GM10266 (cell line): ENCODE measurements around the gene THSD4.

ENCODE experiments used
- DNase-seq: peaks from one replicate; pipeline ENCODE4 v3.0.0; 2012; ENCODE audit errors: extremely low spot score
- TF ChIP-seq, protein P1 (sequence below): IDR thresholded peaks from 2 replicates; pipeline ENCODE4 v1.5.1; 2012; ENCODE audit warnings: mild to moderate bottlenecking, low read depth; ENCODE audit not compliant: control insufficient read depth, insufficient read depth; ENCODE audit errors: missing control alignments

Gene THSD4

DNA sequence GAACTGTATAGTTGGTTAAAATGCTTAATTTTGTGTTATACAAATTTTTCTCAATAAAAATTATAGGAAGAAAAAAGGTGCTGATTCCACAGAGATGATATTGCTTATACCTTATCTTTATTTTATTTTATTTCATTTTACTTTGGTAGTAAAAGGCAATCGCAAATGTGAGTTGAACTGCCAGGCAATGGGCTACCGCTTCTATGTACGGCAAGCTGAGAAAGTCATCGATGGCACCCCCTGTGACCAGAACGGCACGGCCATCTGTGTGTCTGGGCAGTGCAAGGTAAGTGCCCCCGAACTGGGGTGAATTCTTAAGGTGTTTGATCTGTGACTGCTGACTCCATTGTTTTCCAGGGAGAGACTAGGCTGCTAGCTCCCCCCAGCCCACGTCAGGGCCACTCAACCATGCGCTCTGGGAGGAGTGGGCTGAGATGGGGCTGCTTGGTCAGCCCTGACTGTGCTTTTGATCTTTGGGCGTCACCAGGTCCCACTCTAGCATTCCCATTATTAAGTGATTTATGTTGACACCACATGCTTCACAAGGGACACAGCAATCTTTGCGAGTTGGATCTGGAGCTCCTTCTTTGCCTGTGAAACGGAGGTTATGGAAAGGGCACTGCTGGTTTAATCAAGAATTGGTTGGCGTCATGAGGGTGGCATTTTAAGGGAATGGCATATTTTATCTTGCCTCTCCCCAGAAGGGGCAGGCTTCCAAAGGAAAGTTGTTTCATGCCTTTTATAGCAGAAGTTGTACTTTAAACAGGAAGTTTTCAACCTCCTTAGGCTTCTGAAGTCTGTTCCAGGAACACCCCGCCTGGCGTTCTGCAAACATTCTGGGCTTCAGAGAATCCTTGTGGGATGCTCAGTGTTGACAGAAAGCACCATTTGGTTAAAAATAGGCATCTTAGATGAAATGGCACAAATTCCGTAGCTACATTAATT, 296.5 kb downstream of the THSD4 start:
- DNase-seq = no peak
- TF ChIP-seq, protein P1, sequence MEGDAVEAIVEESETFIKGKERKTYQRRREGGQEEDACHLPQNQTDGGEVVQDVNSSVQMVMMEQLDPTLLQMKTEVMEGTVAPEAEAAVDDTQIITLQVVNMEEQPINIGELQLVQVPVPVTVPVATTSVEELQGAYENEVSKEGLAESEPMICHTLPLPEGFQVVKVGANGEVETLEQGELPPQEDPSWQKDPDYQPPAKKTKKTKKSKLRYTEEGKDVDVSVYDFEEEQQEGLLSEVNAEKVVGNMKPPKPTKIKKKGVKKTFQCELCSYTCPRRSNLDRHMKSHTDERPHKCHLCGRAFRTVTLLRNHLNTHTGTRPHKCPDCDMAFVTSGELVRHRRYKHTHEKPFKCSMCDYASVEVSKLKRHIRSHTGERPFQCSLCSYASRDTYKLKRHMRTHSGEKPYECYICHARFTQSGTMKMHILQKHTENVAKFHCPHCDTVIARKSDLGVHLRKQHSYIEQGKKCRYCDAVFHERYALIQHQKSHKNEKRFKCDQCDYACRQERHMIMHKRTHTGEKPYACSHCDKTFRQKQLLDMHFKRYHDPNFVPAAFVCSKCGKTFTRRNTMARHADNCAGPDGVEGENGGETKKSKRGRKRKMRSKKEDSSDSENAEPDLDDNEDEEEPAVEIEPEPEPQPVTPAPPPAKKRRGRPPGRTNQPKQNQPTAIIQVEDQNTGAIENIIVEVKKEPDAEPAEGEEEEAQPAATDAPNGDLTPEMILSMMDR = no peak

GRCh38 chr15:71413419-71413818, 298.1 kb downstream of the THSD4 start:
- TF ChIP-seq, protein P1 = no peak
- no peak for DNase-seq

DNA sequence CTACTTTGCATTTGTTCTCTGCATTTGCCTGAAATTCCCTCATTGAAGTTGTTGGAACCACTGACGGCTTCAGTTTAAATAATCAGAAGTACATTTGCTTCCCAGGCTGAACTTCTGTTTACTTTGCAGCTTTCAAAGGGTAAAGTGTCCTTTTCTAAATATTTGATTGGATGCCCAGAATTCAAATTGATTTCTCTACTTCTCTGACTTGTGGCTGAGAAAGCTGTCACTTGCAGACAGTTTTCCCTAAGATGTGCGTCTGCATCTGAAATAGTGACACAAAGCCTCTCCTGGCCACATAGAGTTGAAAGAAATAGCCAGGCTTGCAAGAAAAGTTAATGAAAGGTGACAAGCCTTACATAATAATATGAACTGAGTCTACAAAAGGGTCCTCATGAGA, 299.6 kb downstream of the THSD4 start:
- DNase-seq = no peak
- TF ChIP-seq, protein P1 = no peak

DNA sequence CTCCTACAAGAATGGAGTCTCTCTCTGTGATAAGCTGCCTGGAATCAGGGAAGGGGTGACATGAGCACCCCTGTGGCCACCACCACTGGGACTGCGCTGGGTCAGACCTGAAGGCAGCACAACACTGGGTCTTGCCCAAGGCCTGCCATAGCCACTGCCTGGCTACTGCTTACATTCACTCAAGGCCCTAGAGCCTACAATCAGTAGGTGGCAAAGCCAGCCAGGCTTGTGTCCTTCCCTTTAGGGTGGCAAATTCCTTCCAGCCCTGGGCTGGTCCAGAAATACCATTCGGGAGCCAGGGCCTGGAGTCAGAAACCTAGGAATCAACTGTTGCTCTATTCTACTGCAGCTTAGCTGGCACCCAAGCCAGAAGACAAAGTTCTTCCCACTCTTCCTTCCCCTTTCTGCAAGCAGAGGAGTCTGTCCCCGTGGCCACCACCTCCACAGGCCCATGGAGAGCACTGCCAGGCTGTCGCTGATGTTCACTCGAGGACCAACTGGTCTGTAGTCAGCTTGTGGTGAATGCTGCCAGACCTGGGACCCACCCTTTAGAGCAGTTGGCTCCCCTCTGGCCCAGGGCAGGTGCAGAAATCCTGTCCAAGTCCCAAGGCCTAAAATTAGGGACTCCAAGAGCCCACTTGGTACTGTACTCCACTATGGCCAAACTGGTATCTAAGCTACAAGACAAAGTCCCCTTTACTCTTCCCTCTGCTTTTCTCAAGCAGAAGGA, 307.4 kb downstream of the THSD4 start:
- DNase-seq = no peak
- TF ChIP-seq, protein P1 = no peak

- no peak for DNase-seq
- TF ChIP-seq, protein P1 = no peak
Measured at GRCh38 chr15:71424765-71425164, 309.5 kb downstream of the THSD4 start.

DNA sequence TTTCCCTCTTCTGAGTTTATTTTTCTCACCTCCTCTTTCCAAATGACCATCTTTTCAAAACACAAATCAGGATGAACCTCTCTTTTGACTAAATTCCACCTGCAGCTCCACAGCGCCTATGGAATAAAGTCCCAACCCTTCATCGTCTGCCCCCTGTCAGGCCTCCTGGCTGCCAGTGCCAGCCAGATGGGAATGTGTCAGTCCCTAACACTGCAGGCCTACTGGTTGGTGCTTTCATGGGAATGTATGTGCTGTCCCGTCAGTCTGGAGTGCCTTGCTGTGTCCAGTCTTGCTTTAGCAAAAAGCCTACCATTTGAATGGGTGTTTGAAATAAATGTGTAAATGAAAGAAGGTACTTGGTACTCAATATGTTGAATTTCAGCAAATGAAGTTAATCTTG, 310.1 kb downstream of the THSD4 start:
- TF ChIP-seq, protein P1 = no peak
- DNase-seq = no peak
